Frontal cortex (tissue), 1 donor: Measurements from ENCODE around the gene MRGPRX1. TPM values are rescaled to one million over a fixed set of nuclear protein-coding genes. Genes with fewer than 3 reads are reported as not detected.

Experiments
- total RNA-seq: library from RNA; depleted of rRNA; stranded (reverse); fragments of >200 nt; gene quantifications from one replicate; pipeline ENCODE4 v1.2.3, GENCODE V29; 2014

Gene MRGPRX1
- total RNA-seq, 1 donor from 2014 or later, result not detected

Other genes with a start within 250 kb of the MRGPRX1 start
- 4.9 TPM for gene TMEM86A, start 240.6 kb downstream of the MRGPRX1 start, total RNA-seq
- not detected for gene IGSF22, start 213.2 kb downstream of the MRGPRX1 start, total RNA-seq
- 36.7 TPM for gene PTPN5, start 147.6 kb downstream of the MRGPRX1 start, total RNA-seq
- not detected for gene MRGPRX2, start 121.3 kb upstream of the MRGPRX1 start, total RNA-seq
- 44.8 TPM for gene ZDHHC13, start 177.8 kb upstream of the MRGPRX1 start, total RNA-seq